Measurements from ENCODE around the gene KCNC4. TPM values are rescaled to one million over a fixed set of nuclear protein-coding genes. Genes with fewer than 3 reads are reported as not detected.

The KCNC4 gene
- total RNA-seq, 1 donor from 2014 or later: 12.8 TPM

DNA sequence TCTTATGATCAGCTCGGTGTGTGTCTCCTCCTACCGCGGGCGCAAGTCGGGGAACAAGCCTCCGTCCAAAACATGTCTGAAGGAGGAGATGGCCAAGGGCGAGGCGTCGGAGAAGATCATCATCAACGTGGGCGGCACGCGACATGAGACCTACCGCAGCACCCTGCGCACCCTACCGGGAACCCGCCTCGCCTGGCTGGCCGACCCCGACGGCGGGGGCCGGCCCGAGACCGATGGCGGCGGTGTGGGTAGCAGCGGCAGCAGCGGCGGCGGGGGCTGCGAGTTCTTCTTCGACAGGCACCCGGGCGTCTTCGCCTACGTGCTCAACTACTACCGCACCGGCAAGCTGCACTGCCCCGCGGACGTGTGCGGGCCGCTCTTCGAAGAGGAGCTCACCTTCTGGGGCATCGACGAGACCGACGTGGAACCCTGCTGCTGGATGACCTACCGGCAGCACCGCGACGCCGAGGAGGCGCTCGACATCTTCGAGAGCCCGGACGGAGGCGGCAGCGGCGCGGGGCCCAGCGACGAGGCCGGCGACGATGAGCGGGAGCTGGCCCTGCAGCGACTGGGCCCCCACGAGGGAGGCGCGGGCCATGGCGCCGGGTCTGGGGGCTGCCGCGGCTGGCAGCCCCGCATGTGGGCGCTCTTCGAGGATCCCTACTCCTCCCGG lies 1.5 kb downstream of the KCNC4 start:
- DNase-seq (ENCODE audit: low spot score): no peak

DNA sequence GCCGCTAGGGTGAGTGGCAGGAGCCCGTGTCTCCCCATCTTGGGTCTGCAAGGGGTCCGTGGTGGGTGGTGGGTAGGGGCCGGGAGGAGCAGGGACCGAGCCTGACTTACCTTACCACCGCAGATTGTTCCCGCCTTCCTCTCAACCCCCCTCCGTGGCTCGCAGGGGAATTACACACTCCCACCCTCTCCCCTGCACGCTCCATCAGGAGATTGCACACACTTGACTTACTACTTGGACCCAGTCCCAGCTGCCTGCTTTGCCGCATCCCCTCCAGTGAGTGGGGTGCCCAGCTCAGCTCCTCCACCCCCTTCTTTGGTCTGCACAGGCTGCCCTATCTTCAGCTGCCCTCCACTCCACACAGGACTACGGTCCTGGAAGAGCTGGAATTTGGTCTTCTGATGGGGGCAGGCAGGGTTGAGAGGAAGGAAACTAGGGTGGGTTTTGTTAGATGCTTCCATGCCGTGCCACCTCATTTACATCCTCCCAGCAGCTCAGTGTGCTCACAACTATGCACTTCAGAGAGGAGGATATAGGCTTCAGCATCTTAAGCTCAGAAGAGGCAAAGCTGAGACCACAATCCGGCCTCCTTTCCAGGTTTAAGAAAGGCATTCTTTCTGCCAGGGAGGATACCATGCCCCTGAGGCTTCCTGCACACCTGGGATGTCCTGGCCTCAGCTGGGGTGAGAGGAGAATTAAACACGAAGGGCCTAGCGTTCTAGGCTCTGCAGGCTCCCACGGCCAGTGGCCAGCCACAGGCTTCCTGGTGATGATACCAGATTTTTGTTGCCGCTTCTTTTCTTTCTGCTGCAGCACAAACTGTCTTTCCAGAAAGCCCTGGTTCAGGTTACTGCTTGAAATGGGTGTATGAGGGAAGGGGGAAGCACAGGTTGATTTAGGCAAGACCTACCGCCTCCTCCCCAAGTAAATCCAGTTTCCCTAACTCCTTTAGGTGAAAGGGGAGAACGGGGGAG lies 2.3 kb downstream of the KCNC4 start:
- DNase-seq (ENCODE audit: low spot score): no peak

DNA sequence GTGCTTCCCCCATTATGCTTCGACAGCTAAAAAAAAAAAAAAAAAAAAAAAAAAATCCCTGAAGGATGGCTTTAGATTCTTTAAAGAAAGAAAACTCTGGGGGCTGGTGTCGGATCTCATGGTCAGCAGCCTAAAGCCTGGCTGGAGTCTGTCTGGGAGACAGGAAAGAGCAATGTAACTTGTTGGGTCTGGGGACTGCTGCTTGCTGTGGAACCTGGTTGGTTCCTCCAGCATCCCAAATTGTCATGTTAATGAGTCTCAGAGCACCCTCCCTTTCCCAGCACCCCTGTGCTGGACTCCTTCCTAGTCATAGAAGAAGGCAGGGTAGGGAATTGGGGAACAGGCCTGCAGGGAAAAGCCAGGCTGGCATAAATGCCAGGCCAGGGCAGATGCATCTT lies 3.0 kb downstream of the KCNC4 start:
- DNase-seq (ENCODE audit: low spot score): no peak

DNA sequence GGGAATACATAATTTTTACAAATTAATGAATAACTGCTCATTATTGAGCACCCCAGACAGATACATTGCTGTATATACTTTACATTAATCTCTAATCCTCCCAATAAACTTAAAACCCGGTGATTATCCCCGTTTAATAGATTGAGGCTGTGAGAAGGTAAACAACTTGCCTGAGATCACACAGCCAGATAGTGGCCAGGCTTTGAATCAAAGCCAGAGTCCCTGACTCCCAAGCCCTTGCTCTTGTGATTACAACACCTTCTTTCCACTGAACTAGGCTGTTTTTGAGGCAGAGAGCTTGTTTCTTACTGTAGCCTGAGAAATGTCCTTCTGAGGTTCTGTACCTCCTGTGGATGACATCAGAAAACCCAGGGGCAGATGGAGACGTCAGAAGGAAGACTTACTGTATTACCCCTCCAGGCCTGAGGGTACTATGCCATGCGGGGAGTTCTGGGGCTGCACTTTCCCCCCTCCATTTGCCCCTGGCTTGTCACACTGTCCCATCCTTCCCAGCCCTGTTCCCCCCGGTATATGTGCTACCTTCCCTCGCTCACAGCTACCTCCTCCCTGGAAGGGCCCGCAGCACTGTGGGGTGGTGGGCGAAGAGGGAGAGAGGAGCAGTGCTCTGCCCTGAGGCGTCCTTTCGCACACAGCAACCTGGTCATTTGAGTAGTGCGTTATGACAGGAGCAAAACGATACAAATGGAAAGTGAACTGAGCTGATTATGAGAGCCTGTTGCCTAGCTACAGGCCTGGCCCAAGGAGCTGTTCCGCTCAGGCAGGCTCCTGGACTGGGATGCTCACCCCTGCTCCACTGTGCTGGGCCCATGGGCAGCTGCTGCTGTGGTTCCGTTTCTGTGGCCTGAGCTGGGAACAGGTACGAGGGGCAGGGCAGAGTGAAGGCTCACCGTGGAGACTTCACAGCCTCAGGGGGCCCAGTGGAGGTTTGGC lies 4.6 kb downstream of the KCNC4 start:
- no peak for DNase-seq (ENCODE audit: low spot score)

DNA sequence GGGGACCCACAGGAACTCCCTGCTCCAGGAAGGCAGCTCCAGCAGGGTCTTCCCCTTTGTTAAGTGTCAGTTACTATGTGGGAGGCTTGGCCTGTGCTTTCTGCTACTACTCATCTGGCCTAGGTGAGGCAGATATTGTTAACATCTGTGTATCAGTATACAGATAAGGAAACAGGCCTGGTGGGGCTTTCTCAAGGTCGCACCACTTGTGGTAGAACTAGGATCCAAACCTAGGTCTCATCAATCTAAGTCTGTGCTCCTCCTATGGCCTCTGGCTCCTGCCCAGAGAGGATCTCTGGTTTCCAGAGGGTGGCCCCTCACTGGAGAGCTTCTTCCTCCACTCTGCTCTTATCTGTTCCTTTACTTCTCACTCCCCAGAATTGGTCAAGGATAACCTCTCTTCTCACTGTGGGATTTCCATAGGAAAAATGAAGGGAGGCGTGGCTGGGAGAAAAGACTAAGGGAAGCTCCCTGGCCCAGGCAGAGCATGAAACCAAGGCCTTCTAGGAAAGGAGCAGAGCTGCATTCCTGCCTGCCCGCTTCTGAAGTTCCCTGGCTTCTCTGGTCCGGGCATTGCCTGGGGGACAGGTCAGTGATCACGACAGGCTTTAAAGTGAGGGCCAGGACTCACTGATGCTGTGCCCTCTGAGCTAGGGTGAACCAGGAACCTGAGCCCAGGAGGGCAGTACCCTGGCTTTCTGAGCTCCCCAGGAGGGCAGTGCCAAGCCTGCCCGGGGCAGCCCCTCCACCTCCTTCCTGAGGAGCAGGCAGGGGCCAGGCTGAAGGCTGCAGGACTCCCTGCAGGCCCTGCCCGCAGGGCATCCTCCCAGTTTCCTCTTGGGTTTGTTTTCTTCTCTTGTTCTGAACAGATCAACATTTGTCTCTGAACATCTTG lies 5.8 kb downstream of the KCNC4 start:
- DNase-seq (ENCODE audit: low spot score): no peak

DNA sequence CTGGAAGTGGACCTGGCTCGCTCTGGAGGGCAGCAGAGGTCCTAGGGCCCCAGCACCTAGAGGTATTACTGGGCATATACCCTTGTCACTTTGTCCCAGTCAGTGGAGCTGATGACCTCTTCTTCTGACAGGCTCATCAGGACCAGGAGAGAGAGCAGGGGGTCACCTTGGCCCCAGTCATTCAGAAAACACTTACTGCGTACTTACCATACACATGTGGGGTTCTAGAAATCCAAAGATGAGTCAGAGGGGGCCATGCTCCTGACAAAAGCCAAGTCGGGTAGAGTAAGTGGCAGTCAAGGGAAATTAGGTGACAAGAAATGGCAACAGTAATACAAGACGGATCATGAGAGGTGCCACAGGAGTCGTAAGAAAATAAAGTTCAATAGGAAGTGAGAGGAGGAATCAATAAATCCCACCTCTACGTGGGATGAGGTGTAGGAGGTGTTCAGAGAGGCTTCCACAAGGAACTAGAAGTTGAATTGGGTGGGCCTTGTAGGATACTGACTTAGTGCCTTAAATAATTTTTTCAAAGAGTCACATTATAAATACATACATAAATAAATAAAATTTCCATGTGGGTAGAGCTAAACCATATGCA lies 6.8 kb downstream of the KCNC4 start:
- DNase-seq (ENCODE audit: low spot score): no peak

DNA sequence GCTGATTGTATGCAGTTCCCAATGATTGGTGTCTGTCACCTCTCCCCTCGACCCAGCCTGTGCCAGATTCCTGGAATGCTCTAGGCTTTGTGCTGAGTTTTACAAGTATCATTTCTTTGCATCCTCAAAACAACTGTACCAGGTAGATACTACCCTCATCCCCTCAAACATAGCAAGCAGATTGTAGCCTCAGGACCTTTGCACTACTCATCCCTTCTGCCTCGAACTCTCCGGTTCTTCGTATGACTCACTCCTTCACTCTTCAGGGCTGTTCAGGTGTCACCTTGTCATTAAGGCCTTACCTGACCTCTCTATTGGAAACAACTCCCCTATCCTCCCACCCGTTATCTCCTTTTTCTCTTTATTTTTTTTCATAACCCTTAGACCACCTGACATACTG lies 8.0 kb downstream of the KCNC4 start:
- no peak for DNase-seq (ENCODE audit: low spot score)

DNA sequence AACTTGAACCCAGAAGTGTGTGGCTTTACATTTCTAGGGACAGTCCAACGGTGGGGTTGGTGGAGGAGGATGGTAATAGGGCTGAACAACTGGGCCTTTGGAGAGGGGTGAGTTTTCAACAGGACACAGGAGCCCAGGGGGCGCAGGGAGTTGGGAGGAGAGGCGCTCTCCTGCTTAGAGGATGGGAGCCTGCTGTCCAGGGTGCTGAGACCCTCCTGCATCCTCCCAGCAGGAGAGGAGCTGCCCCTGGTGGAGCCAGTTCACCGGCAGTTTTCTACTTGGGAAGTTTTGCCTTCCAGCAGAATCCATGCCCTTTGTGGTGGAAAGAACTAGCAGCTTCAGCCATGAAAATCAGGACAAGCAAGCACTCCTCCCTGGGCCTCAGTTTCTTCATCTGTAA lies 8.6 kb downstream of the KCNC4 start:
- DNase-seq (ENCODE audit: low spot score): no peak

DNA sequence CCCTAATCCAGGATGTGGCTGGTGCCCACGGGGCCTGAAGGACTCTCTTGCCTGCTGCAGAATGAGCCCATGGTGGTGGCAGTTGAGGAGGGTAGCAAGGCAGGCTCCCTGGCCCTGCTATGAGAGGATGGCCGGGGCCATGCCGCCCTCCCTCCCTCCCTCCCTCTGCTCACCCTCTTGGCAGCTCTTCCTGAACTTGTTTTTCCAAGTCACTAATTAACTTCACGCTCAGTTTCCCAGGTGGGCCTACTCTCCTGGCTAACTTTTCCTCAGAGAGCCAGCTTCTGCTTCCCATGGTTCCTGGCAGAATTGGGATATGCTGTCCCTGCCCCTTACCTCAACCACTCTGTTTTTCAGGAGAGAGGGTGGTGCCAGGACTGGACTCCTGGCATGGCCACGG lies 10.2 kb downstream of the KCNC4 start:
- DNase-seq (ENCODE audit: low spot score): no peak

DNA sequence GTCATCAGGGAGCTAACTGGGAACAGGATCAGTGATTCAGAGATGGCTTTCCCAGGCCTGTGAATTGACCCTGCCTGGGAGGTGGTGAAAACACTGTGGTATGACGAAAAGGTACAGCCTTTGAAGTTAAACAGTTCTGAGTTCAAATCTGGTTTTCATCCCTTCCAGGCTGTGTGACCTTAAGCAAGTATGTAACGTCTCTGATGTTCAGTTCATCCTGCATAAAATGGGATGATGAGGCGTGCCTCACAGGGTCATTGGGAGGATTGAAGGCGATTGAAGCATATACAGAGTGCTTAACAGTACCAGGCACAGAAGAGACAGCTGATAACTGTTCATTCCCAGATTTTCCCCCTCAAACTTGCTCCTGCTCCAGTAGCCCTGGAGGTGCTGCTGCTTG lies 11.0 kb downstream of the KCNC4 start:
- no peak for DNase-seq (ENCODE audit: low spot score)

DNA sequence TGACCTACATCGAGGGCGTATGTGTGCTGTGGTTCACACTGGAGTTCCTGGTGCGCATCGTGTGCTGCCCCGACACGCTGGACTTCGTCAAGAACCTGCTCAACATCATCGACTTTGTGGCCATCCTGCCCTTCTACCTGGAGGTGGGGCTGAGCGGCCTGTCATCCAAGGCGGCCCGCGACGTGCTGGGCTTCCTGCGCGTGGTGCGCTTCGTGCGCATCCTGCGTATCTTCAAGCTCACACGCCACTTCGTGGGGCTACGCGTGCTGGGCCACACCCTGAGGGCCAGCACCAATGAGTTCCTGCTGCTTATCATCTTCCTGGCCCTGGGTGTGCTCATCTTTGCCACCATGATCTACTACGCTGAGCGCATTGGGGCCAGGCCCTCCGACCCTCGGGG lies 13.0 kb downstream of the KCNC4 start:
- no peak for DNase-seq (ENCODE audit: low spot score)

DNA sequence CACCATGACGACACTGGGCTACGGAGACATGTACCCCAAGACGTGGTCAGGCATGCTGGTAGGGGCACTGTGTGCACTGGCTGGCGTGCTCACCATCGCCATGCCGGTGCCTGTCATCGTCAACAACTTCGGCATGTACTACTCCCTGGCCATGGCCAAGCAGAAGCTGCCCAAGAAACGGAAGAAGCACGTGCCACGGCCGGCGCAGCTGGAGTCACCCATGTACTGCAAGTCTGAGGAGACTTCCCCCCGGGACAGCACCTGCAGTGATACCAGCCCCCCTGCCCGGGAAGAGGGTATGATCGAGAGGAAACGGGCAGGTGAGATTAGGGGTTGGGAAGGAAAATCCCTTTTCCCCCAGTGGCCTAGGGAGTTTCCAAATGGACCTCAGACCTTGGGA lies 13.5 kb downstream of the KCNC4 start:
- DNase-seq (ENCODE audit: low spot score): no peak

DNA sequence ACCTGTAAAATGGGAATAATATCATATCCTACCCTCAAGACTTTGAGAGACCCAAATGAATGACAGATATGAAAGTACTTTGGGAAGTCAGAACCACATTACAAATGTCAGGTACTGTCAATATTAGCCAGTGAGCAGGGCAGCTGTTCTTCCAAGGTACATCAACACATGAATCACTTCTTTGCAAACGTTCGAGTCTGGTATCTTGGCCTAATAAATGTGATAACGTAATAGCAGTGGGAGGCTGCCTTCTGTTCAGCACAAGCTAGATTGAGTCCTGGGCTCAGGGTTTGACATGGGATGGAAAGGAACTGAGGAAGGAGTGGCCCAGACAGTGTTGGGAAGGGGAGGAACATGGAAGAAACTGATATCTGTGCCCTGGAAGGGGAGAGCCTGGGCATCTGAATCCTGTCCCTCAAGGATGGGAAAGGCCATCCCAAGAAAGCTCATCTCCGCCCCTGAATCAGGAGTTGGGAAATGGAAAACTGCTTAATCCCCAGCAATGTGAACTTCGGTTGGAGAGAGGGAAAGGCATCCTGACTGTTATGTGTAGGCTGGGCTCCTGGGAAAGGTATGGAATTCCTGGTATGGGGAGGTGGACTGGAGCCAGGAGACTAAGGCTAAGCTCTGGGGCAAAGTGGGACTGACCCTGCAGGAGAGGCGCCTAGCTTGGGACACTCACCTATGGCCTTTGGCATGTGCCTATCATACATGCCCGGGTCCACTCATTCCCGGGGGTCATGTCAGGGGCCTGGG lies 14.3 kb downstream of the KCNC4 start:
- no peak for DNase-seq (ENCODE audit: low spot score)

DNA sequence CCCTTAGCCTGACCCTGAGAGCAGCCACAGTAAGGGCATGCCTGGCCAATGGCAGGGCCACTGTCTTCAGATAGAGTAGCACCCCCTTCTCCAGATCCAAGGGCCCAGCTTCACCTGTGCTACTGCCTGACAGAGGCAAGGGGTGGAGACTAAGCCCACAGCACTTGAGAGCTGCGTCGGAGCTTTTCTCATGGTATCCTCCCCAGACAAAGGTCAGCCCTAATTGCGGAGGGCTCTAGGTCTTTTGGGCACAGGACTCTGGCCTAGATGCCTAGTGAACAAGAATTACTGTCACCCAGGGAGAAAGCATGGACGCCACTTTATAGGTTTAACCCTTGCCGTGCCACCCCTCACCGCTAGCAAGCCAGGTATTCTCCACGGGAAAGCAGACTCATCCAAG lies 15.1 kb downstream of the KCNC4 start:
- DNase-seq (ENCODE audit: low spot score): no peak

DNA sequence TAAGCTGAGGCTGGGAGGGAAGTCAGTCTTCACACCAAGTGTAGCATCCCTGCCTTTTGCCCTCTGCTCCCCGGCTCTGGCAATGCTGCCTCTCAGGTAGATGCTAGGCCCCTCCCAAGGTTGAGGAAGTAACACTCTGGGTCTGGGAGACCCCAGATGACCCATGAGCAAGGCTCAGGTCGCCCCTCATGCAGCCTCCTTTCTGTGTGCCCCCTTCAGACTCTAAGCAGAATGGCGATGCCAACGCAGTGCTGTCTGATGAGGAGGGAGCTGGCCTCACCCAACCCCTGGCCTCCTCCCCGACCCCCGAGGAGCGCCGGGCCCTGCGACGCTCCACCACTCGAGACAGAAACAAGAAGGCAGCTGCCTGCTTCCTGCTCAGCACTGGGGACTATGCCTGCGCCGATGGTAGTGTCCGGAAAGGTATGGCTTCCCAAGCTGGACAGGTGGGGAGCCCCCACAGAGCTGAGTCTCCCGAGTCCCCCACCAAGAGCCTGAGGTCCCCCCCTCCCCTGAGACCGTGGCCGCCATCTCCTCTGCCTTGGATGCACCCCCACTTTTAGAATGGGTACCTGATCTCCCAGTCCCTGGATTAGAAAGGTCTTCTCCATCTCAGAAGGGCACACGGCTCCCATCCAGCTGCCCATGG lies 15.8 kb downstream of the KCNC4 start:
- DNase-seq (ENCODE audit: low spot score): no peak

DNA sequence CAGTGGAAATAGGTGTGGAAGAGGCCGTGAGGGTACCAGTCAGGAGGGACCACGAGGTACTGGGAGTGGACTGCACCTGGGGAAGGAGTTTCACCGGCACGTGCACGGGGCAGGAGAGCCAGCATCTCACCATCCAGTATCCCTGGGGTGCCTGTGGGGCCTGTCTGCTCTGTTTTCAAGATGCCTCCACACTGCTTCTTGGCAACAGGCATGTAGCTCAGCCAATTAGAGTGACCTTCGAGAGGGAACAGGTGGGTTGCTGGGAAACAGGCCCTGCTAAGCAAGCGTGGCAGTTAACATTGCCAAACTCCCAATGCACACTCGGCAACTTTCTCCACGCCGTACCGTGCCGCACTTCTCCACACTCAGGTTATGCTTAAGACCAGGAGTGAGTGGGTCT lies 17.7 kb downstream of the KCNC4 start:
- DNase-seq (ENCODE audit: low spot score): no peak

DNA sequence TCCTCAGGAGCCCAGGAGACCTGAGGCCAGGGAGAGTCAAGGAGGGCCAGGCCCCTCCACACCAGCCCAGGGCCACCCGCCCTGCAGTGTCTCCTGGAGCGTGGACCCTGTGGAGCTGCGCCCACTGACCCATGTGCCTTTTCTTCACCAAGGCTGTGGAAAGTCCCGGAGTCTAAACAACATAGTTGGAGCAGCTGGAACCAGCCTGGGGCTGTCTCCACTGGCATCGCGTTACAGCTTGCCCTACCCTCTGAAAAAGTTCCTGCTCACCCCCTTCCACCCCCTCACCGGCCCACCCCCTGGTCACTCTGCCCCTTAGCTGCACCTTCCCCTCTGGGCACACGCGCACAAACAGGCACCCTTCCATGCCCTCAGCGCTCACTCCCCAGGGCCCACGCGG lies 18.3 kb downstream of the KCNC4 start:
- no peak for DNase-seq (ENCODE audit: low spot score)

DNA sequence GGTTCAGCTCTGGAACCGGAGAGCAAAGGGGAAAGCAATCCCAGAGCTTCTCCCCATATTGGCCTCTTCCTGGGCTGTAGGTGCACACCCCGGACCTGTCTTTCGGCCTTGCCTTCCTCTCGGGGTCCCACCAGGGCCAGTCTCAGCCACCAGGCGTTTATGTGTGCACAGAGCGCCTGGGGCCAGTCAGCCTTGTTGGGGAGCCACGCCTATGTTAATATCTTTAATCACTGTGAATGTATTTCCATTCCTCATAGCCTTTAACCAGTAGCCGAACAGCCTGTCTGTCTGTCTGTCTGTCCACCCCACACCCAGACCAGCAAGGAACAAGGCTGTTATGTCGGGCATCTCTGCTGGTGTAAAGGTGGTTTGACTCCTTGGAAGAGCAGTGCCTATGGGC lies 18.8 kb downstream of the KCNC4 start:
- no peak for DNase-seq (ENCODE audit: low spot score)

Measured in mesenteric fat pad (tissue), 1 donor.